OCI-LY1 (cell line): ENCODE measurements around the gene DHRS3.

Experiments used
- H2AFZ ChIP-seq: fragments of 200-600 bp; sonication (generic), shearing (Covaris generic); 2 replicates; pipeline ENCODE4 v1.6.0; 2014; ENCODE audit warnings: antibody characterized with exemption, mild to moderate bottlenecking, low read length
- H3F3A ChIP-seq: fragments of 200-600 bp; sonication (generic), shearing (Covaris generic); 2 replicates; pipeline ENCODE4 v1.6.0; 2014; ENCODE audit warnings: mild to moderate bottlenecking, antibody characterized with exemption, low read length, moderate library complexity; ENCODE audit not compliant: insufficient read depth
- H3K27ac ChIP-seq: fragments of 200-600 bp; sonication (generic); 2 replicates; pipeline ENCODE4 v1.5.1; 2014; ENCODE audit warnings: low read length, mixed run types, mild to moderate bottlenecking, low read depth; ENCODE audit not compliant: poor library complexity, severe bottlenecking
- H3K27me3 ChIP-seq: fragments of 200-600 bp; sonication (generic); 2 replicates; pipeline ENCODE4 v1.6.0; 2014; ENCODE audit warnings: antibody characterized with exemption, mild to moderate bottlenecking, low read length, moderate library complexity; ENCODE audit not compliant: insufficient read depth
- H3K36me3 ChIP-seq: fragments of 200-600 bp; sonication (generic); 2 replicates; pipeline ENCODE4 v1.6.1; 2014; ENCODE audit warnings: mild to moderate bottlenecking, antibody characterized with exemption, low read length, moderate library complexity, mixed read lengths; ENCODE audit not compliant: insufficient read depth
- H3K4me1 ChIP-seq: fragments of 200-600 bp; sonication (generic); 2 replicates; pipeline ENCODE4 v1.5.1; 2014; ENCODE audit warnings: mild to moderate bottlenecking, low read length, moderate library complexity; ENCODE audit not compliant: insufficient read depth, severe bottlenecking
- H3K4me2 ChIP-seq: fragments of 200-600 bp; sonication (generic), shearing (Covaris generic); 2 replicates; pipeline ENCODE4 v1.6.1; 2014; ENCODE audit warnings: low read length
- H3K4me3 ChIP-seq: fragments of 200-600 bp; sonication (generic); 2 replicates; pipeline ENCODE4 v1.5.1; 2014; ENCODE audit warnings: low read length, low read depth, mild to moderate bottlenecking, mixed read lengths; ENCODE audit not compliant: poor library complexity, severe bottlenecking
- H3K79me2 ChIP-seq: fragments of 200-600 bp; shearing (Covaris generic); 2 replicates; pipeline ENCODE4 v1.6.1; 2016; ENCODE audit warnings: mixed run types, low read length, mixed read lengths; ENCODE audit not compliant: insufficient read depth
- H3K9ac ChIP-seq: fragments of 200-600 bp; sonication (generic), shearing (Covaris generic); 2 replicates; pipeline ENCODE4 v1.6.1; 2014; ENCODE audit warnings: mild to moderate bottlenecking, low read length, mixed read lengths
- H3K9me2 ChIP-seq: fragments of 200-600 bp; sonication (generic), shearing (Covaris generic); 2 replicates; pipeline ENCODE4 v1.6.1; 2014; ENCODE audit warnings: low read depth, mild to moderate bottlenecking, low read length, mixed read lengths
- H3K9me3 ChIP-seq: fragments of 200-600 bp; shearing (Covaris generic); 2 replicates; pipeline ENCODE4 v1.6.1; 2014; ENCODE audit warnings: low read length, mixed read lengths
- H4K20me1 ChIP-seq: fragments of 200-600 bp; sonication (generic), shearing (Covaris generic); 2 replicates; pipeline ENCODE4 v1.6.0; 2016; ENCODE audit warnings: mild to moderate bottlenecking, low read length; ENCODE audit not compliant: insufficient read depth
- EZH2 ChIP-seq: fragments of 200-600 bp; sonication (generic), shearing (Covaris generic); IDR thresholded peaks from 2 replicates; pipeline ENCODE4 v1.8.0; 2017; ENCODE audit warnings: borderline replicate concordance, mixed run types, mild to moderate bottlenecking, antibody characterized with exemption, low read length, moderate library complexity, mixed read lengths
- TF ChIP-seq, protein P1 (sequence below): fragments of 200-600 bp; sonication (generic), shearing (Covaris generic); IDR thresholded peaks from 2 replicates; pipeline ENCODE4 v1.5.1; 2017; ENCODE audit warnings: mild to moderate bottlenecking, antibody characterized with exemption, low read length, moderate library complexity, mixed read lengths

The DHRS3 gene

DNA sequence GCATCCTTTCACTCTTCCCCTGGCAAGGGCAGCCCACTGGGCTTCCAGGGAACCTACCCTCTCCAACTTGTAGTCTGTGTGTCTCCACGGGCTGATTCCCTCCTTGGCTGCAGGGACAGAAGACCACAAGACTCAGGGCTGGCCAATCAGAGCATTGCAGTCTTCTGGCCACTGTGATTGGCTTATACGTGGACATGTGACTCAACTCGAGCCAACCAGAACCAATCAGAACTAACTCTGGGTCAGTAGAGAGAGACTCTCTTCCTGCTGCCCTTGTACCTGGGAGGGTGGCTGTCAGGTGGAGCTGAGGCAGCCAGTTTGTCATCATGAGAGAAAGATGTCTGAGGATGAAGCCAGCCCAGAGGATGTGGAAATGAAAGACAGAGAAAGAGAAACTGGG is 64.0 kb downstream of the DHRS3 start:
- no peaks in the 10 kb centered on the region for H3K4me1 ChIP-seq
- no peaks in the 10 kb centered on the region for H3K9me2 ChIP-seq
- H3K4me2 ChIP-seq = no peak overlapping the region
- H3K79me2 ChIP-seq = no peaks in the 10 kb centered on the region
- H3K27ac ChIP-seq = no peak overlapping the region
- H3K9ac ChIP-seq = no peak overlapping the region
- no peak for TF ChIP-seq EZH2
- TF ChIP-seq, protein P1, sequence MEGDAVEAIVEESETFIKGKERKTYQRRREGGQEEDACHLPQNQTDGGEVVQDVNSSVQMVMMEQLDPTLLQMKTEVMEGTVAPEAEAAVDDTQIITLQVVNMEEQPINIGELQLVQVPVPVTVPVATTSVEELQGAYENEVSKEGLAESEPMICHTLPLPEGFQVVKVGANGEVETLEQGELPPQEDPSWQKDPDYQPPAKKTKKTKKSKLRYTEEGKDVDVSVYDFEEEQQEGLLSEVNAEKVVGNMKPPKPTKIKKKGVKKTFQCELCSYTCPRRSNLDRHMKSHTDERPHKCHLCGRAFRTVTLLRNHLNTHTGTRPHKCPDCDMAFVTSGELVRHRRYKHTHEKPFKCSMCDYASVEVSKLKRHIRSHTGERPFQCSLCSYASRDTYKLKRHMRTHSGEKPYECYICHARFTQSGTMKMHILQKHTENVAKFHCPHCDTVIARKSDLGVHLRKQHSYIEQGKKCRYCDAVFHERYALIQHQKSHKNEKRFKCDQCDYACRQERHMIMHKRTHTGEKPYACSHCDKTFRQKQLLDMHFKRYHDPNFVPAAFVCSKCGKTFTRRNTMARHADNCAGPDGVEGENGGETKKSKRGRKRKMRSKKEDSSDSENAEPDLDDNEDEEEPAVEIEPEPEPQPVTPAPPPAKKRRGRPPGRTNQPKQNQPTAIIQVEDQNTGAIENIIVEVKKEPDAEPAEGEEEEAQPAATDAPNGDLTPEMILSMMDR = no peak
- no peaks in the 10 kb centered on the region for H3K27me3 ChIP-seq
- no peaks in the 10 kb centered on the region for H4K20me1 ChIP-seq
- H2AFZ ChIP-seq = no peak overlapping the region
- H3K36me3 ChIP-seq = no peaks in the 10 kb centered on the region
- H3K9me3 ChIP-seq = no peaks in the 10 kb centered on the region
- no peaks in the 10 kb centered on the region for H3F3A ChIP-seq
- H3K4me3 ChIP-seq = no peak overlapping the region

DNA sequence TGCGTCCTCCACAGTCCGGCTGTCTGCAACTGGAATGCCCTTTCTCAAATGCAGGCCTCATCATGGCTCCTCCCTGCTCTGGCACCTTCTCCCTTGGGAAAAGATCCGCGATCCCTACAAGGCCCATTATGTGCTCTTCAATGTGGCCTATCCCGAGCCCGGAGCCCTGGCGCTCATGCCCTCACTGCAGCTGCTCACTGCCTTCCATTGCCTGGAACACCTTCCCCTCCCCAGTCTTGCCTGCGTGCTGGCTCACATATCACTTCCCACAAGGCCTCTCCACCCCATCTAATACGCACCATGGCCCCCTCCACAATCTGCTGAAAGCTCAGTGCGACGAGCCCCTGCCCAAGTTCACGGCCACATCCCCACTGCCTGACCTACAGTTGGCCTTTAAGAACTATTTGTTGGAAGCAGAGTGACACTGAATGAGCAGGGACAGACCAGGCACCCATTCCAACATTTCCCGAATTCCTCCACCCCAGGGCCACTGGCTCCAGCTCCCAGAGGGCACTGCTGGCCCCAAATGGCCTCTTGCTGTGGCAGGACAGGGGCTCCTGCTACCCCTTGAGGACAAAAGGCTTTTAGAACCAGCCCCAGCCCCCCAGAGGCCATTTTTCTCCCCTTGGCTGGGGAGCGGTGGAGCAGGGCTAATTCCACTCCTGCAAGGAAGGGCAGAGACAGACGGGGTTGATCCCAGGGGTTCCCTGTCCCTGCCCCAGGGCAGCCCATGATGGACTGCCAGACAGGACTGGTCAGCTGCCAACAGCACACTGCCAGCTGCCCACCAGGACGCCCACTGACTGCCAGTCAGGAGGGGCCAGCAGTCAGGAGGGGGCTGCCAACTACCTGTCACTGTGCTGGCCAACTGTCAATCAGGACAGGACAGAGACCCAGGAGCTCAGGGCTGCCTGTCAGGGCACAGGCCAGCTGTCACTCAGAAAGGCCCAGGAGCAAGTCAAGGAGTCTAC is 64.8 kb downstream of the DHRS3 start:
- no peaks in the 10 kb centered on the region for H3K79me2 ChIP-seq
- no peak overlapping the region for H3K4me2 ChIP-seq
- H3K27ac ChIP-seq = no peak overlapping the region
- H3K27me3 ChIP-seq = no peaks in the 10 kb centered on the region
- no peaks in the 10 kb centered on the region for H3K36me3 ChIP-seq
- no peaks in the 10 kb centered on the region for H3K9me3 ChIP-seq
- no peaks in the 10 kb centered on the region for H3K9me2 ChIP-seq
- H3K9ac ChIP-seq = no peak overlapping the region
- H2AFZ ChIP-seq = no peak overlapping the region
- TF ChIP-seq, protein P1 = no peak
- TF ChIP-seq EZH2 = no peak
- no peaks in the 10 kb centered on the region for H3F3A ChIP-seq
- no peak overlapping the region for H3K4me3 ChIP-seq
- H3K4me1 ChIP-seq = no peaks in the 10 kb centered on the region
- no peaks in the 10 kb centered on the region for H4K20me1 ChIP-seq

DNA sequence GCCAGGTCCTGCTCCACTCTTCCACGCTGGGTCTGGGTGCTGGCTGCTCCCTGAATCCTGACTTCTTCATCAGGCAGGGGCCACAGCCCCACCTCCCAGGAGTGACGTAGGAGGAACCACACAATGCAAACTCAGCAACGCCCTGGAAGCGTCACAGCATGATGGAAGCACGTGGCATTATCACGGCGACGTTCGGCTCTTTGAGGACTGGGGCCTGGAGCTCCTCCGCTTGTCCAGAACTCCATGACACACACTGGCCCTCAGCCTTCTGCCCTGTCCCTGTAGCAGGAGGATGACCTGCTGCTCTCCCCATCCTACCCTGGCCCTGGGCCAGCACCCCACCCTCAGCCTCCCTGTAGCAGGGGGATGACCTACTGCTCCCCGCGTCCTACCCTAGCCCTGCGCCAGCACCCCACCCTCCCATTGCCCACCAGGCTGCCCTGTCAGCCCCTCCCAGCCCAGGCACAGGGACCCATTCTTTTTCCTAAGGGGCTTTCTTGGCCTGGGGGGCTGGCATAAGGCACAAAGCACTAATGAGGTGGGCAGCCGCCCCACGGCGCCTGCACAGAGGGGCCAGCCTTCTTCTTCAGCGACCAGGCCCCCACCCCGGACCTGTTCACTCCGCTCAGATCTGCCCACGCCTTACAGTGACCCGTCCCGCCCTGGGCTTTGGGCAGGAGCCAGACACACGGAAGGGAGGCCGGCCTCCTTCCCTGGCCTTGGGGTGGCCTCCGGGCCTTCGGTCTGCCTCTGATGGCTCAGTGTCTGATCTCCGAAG is 65.7 kb downstream of the DHRS3 start:
- Histone ChIP-seq H4K20me1 (no peaks in the 10 kb centered on the region), H3F3A (no peaks in the 10 kb centered on the region), H2AFZ (no peak overlapping the region), H3K9ac (no peak overlapping the region), H3K79me2 (no peaks in the 10 kb centered on the region), H3K9me3 (no peaks in the 10 kb centered on the region), H3K27ac (no peak overlapping the region), H3K4me3 (no peak overlapping the region), H3K4me1 (no peaks in the 10 kb centered on the region), H3K27me3 (no peaks in the 10 kb centered on the region), H3K4me2 (no peak overlapping the region), H3K36me3 (no peaks in the 10 kb centered on the region), H3K9me2 (no peaks in the 10 kb centered on the region)
- TF ChIP-seq, protein P1 = no peak
- no peak for TF ChIP-seq EZH2
